ENCODE data around the gene ASPHD1. TPM values are rescaled to one million over a fixed set of nuclear protein-coding genes. Genes with fewer than 3 reads are reported as not detected.
"Not testable (repeated sequence)": the region's sequence is repeated elsewhere in the genome, so short reads cannot be mapped to it uniquely, and the experiment has no call there.

ASPHD1 gene
- total RNA-seq, 1 donor from 2014 or later, result 14.2 TPM

DNA sequence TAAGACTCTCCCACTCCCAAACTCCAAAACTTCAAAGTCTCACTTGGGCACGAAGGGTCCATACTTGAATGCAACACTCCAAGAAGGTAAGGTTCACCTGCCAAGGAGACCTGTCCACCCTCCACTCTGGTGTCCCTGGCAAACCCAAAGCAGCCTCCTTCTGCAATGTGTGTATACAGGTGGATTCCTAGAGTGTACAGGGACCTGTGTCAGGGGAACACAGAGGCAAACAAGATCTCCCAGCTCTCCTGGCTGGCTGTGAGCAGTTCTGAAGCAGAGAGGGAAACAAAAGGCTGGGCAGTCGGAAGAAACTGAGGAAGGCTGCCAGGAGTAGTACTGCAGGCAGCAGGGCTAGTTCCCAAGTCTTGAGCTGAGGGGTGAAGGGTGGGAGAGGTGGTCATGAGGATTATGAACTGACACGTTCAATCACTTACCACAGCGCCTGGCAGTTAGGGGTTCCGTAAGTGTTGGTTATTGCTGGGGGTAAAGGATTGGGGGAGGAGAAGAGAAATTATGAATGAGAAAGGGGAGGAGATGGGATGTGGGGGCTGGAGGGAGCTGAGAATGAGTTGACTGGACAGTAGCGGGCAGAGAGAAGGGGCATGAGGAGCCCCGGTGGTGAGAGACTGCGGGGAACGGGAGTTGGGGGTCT lies 24.9 kb downstream of the ASPHD1 start:
- Mint-ChIP-seq H3K4me1 (peaks cover 31% of the 10 kb centered on the region), H3K36me3 (peaks cover 12% of the 10 kb centered on the region), H3K4me3 (peak overlapping the region; percentile 95), H3K27ac (peak overlapping the region; percentile 92), H3K27me3 (ENCODE audit: low read depth) (no peaks in the 10 kb centered on the region), H3K9me3 (no peaks in the 10 kb centered on the region)
- no peak for DNase-seq (ENCODE audit: low spot score in 2 of 2, unreplicated experiment in 2 of 2)
- TF ChIP-seq CTCF (IDR thresholded peaks at IDR 0.05; ENCODE audit: unreplicated experiment), result no peak

DNA sequence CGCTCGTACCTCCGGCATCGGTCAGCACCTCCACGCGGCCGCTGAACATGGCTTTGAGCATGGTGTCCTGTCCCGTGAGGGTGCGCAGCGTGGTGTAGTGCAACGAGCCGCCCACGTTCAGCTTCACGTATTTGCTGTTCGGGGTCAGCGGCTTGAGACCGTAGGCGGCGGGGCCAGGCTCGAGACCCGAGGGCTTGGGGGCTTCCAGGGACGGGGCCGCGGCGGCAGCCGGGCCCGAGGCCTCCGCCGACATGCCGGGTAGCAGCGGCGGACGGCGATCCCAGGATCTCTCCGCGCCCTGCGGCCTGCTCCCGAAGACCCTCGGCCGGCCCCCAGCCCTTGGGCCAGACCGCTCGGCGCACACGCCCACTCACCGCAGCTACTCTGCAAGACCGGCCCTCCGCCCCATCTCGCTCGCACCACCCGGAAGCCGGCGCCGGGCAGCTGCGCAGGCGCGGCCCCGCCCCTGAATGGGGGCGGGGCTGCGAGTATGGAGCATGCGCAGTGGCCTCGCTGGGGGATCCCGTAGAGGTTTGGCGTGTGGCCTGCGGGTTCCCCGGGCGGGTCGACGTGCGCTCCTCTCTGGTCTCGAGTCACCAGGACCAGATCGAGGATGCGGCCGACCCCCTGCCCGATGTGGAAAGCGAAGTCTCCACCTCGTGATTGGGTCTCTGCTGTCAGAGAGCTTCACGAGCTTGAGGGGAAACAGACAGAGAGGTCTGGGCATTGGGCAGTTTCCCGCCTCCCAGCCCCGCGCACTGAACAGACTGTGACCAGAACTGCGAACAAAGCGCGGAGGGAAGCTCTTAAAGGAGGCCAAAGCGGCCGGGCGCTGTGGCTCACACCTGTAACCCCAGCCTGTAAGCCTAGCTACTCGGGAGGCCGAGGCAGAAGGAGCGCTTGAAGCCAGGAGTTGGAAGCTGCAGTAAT lies 25.8 kb downstream of the ASPHD1 start, which contains the start of gene KCTD13:
Gene KCTD13, minus strand, starts transcription at position 446 of the 930 bp plus-strand sequence. Its CDS starts 193 bp downstream, at position 253.
- no peak for TF ChIP-seq CTCF (IDR thresholded peaks at IDR 0.05; ENCODE audit: unreplicated experiment)
- peak; percentile 88 to 97 for DNase-seq (ENCODE audit: low spot score in 2 of 2, unreplicated experiment in 2 of 2)
- Mint-ChIP-seq H3K4me3 (peak within 1 kb of the TSS; percentile 95), H3K27me3 (ENCODE audit: low read depth) (no peaks in the 10 kb centered on the region), H3K9me3 (no peaks in the 10 kb centered on the region), H3K36me3 (peaks cover 3% of the 10 kb centered on the region), H3K4me1 (peaks cover 31% of the 10 kb centered on the region), H3K27ac (peak within 1 kb of the TSS; percentile 98)

- TF ChIP-seq CTCF (IDR thresholded peaks at IDR 0.05; ENCODE audit: unreplicated experiment), result no peak
- Mint-ChIP-seq H3K9me3 (no peaks in the 10 kb centered on the region), H3K4me3 (peak overlapping the region; percentile 95), H3K27ac (peak overlapping the region; percentile 98), H3K4me1 (peaks cover 31% of the 10 kb centered on the region), H3K36me3 (no peaks in the 10 kb centered on the region), H3K27me3 (ENCODE audit: low read depth) (no peaks in the 10 kb centered on the region)
- no peak for DNase-seq (ENCODE audit: low spot score in 2 of 2, unreplicated experiment in 2 of 2)
Measured at GRCh38 chr16:29926711-29927052, 26.4 kb downstream of the ASPHD1 start.

DNA sequence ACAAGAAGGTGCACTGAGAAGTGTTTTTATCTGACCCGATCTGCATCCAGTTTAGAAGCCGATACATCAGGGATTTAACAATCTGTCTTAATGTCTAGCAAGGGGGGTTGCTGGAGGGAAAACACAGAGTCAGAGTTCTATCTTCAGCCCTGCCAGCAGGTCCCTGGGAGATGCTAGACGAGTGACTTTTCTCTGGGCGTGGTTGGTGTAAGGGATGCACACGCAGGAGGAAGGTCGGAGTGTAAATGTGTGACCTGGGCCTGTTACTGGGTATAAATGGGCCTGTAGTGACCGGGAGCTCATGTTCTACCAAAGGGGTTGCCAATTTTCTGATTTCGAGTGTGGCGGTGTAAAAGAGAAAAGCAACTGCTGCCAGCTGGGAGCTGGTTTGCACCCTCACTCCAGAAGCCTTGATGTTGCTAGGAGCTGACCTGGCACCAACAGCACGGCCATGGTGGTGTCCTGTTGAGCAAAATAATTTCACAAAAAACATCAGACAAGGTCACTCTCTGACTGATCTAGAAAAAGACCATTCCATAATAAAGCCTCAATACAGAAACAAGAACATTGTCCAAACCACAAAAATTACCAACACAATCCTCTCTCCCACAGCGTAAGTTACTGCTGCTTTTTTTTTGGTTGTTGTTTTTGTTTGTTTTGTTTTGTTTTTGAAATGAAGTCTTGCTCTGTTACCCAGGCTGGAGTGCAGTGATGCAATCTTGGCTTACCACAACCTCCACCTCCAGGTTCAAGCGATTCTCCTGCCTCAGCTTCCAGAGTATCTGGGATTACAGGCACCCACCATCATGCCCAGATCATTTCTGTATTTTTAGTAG lies 27.0 kb downstream of the ASPHD1 start:
- TF ChIP-seq CTCF (IDR thresholded peaks at IDR 0.05; ENCODE audit: unreplicated experiment), result no peak
- H3K4me1 Mint-ChIP-seq, result peaks cover 31% of the 10 kb centered on the region
- no peaks in the 10 kb centered on the region for H3K36me3 Mint-ChIP-seq
- no peak for DNase-seq (ENCODE audit: low spot score in 2 of 2, unreplicated experiment in 2 of 2)
- peak overlapping the region; percentile 95 for H3K4me3 Mint-ChIP-seq
- peaks cover 3% of the 10 kb centered on the region for H3K9me3 Mint-ChIP-seq
- H3K27ac Mint-ChIP-seq, result peak overlapping the region; percentile 98
- H3K27me3 Mint-ChIP-seq (ENCODE audit: low read depth), result no peaks in the 10 kb centered on the region

DNA sequence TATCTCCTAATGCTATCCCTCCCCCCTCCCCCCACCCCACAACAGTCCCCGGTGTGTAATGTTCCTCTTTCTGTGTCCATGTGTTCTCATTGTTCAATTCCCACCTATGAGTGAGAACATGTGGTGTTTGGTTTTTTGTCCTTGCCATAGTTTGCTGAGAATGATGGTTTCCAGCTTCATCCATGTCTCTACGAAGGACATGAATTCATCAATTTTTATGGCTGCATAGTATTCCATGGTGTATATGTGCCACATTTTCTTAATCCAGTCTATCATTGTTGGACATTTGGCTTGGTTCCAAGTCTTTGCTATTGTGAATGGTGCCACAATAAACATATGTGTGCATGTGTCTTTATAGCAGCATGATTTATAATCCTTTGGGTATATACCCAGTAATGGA lies 31.5 kb downstream of the ASPHD1 start:
- peaks cover 12% of the 10 kb centered on the region for H3K4me1 Mint-ChIP-seq
- H3K9me3 Mint-ChIP-seq; H3K27me3 Mint-ChIP-seq (ENCODE audit: low read depth); H3K36me3 Mint-ChIP-seq; H3K27ac Mint-ChIP-seq; H3K4me3 Mint-ChIP-seq; DNase-seq (ENCODE audit: low spot score in 2 of 2, unreplicated experiment in 2 of 2): not testable (repeated sequence)

All from mesothelial cell of epicardium (in vitro differentiated cells).